Measurements from ENCODE around the gene ZBTB39.
A peak's percentile ranks its signal among the peaks of the same experiment; 100 is the strongest.
"Not testable (repeated sequence)": the region's sequence is repeated elsewhere in the genome, so short reads cannot be mapped to it uniquely, and the experiment has no call there.

The ZBTB39 gene

GRCh38 chr12:57018906-57019305, 12.6 kb upstream of the ZBTB39 start:
- no peak for DNase-seq
- Mint-ChIP-seq H3K9me3 (no peaks in the 10 kb centered on the region), H3K4me3 (no peak overlapping the region), H3K4me1 (peaks cover 0 to 14% of the 10 kb centered on the region in 2 donors), H3K27me3 (peaks cover 17 to 34% of the 10 kb centered on the region in 2 donors), H3K27ac (no peak overlapping the region), H3K36me3 (no peaks in the 10 kb centered on the region)
- ATAC-seq (replicated peaks) = no peak

GRCh38 chr12:57018353-57018752, 12.0 kb upstream of the ZBTB39 start:
- H3K27me3 Mint-ChIP-seq = peaks cover 20 to 33% of the 10 kb centered on the region in 2 donors
- peaks cover 3 to 19% of the 10 kb centered on the region in 2 donors for H3K4me1 Mint-ChIP-seq
- not testable (repeated sequence) for H3K36me3 Mint-ChIP-seq, H3K4me3 Mint-ChIP-seq, H3K9me3 Mint-ChIP-seq, DNase-seq, H3K27ac Mint-ChIP-seq
- ATAC-seq (replicated peaks) = peak in 1 of 2 donors; percentile 45

GRCh38 chr12:57016348-57016747, 10.0 kb upstream of the ZBTB39 start, which contains the start of gene TAC3:
TAC3 (minus strand) TSS chr12:57016529; CDS start chr12:57015797, 732 bp downstream.
- no peak within 1 kb of the TSS for H3K27ac Mint-ChIP-seq
- DNase-seq (no peak), ATAC-seq (replicated peaks) (no peak)
- no peaks in the 10 kb centered on the region for H3K9me3 Mint-ChIP-seq
- H3K4me1 Mint-ChIP-seq = peaks cover 19 to 39% of the 10 kb centered on the region in 2 donors
- peaks cover 20 to 29% of the 10 kb centered on the region in 2 donors for H3K27me3 Mint-ChIP-seq
- H3K36me3 Mint-ChIP-seq = no peaks in the 10 kb centered on the region
- no peak within 1 kb of the TSS for H3K4me3 Mint-ChIP-seq

- H3K4me1 Mint-ChIP-seq = peaks cover 27 to 45% of the 10 kb centered on the region in 2 donors
- peak overlapping the region in 1 of 2 donors; percentile 2 for H3K4me3 Mint-ChIP-seq
- H3K27me3 Mint-ChIP-seq = peaks cover 20 to 29% of the 10 kb centered on the region in 2 donors
- ATAC-seq (replicated peaks) = peak; percentile 95 to 96
- peak; percentile 40 for DNase-seq
- H3K36me3 Mint-ChIP-seq = no peaks in the 10 kb centered on the region
- peak overlapping the region; percentile 1 for H3K27ac Mint-ChIP-seq
- H3K9me3 Mint-ChIP-seq = no peaks in the 10 kb centered on the region
Measured at GRCh38 chr12:57012600-57013465, 6.5 kb upstream of the ZBTB39 start.

- DNase-seq = peak; percentile 11
- Mint-ChIP-seq H3K4me3 (no peak overlapping the region), H3K36me3 (no peaks in the 10 kb centered on the region), H3K9me3 (no peaks in the 10 kb centered on the region), H3K27ac (no peak overlapping the region), H3K27me3 (peaks cover 20 to 29% of the 10 kb centered on the region in 2 donors), H3K4me1 (peaks cover 33 to 52% of the 10 kb centered on the region in 2 donors)
- peak; percentile 57 to 58 for ATAC-seq (replicated peaks)
Measured at GRCh38 chr12:57011438-57012424, 5.4 kb upstream of the ZBTB39 start.

- no peak for ATAC-seq (replicated peaks)
- Mint-ChIP-seq H3K36me3 (no peaks in the 10 kb centered on the region), H3K27ac (no peak overlapping the region), H3K27me3 (peaks cover 20 to 22% of the 10 kb centered on the region in 2 donors), H3K9me3 (no peaks in the 10 kb centered on the region), H3K4me1 (peaks cover 35 to 56% of the 10 kb centered on the region in 2 donors), H3K4me3 (no peak overlapping the region)
- no peak for DNase-seq
Measured at GRCh38 chr12:57010627-57011247, 4.4 kb upstream of the ZBTB39 start.

- H3K4me3 Mint-ChIP-seq = no peak overlapping the region
- DNase-seq (no peak), ATAC-seq (replicated peaks) (no peak)
- H3K36me3 Mint-ChIP-seq = no peaks in the 10 kb centered on the region
- peaks cover 14 to 16% of the 10 kb centered on the region in 2 donors for H3K27me3 Mint-ChIP-seq
- H3K27ac Mint-ChIP-seq = peak overlapping the region; percentile 33
- peaks cover 40 to 63% of the 10 kb centered on the region in 2 donors for H3K4me1 Mint-ChIP-seq
- H3K9me3 Mint-ChIP-seq = no peaks in the 10 kb centered on the region
Measured at GRCh38 chr12:57009949-57010626, 3.7 kb upstream of the ZBTB39 start.

- Mint-ChIP-seq H3K9me3 (no peaks in the 10 kb centered on the region), H3K27me3 (no peaks in the 10 kb centered on the region), H3K36me3 (peaks cover 9 to 12% of the 10 kb centered on the region in 2 donors), H3K4me1 (peaks cover 44 to 64% of the 10 kb centered on the region in 2 donors), H3K4me3 (no peak overlapping the region), H3K27ac (no peak overlapping the region)
- ATAC-seq (replicated peaks) (no peak), DNase-seq (no peak)
Measured at GRCh38 chr12:57008178-57008577, 1.8 kb upstream of the ZBTB39 start.

- Mint-ChIP-seq H3K27me3 (no peaks in the 10 kb centered on the region), H3K36me3 (peaks cover 19 to 20% of the 10 kb centered on the region in 2 donors), H3K27ac (peak overlapping the region; percentile 84), H3K9me3 (no peaks in the 10 kb centered on the region), H3K4me3 (peak overlapping the region; percentile 75 to 85), H3K4me1 (peaks cover 39 to 56% of the 10 kb centered on the region in 2 donors)
- DNase-seq (no peak), ATAC-seq (replicated peaks) (peak in 1 of 2 donors; percentile 1)
Measured at GRCh38 chr12:57006809-57007475, 596 bp upstream of the ZBTB39 start.

- DNase-seq (no peak), ATAC-seq (replicated peaks) (no peak)
- Mint-ChIP-seq H3K27ac (no peak overlapping the region), H3K27me3 (no peaks in the 10 kb centered on the region), H3K36me3 (peaks cover 23 to 34% of the 10 kb centered on the region in 2 donors), H3K4me3 (no peak overlapping the region), H3K4me1 (peaks cover 43 to 64% of the 10 kb centered on the region in 2 donors), H3K9me3 (no peaks in the 10 kb centered on the region)
Measured at GRCh38 chr12:57004651-57005050, 1.7 kb downstream of the ZBTB39 start.

- Mint-ChIP-seq H3K27me3 (no peaks in the 10 kb centered on the region), H3K9me3 (no peaks in the 10 kb centered on the region), H3K27ac (no peak overlapping the region), H3K36me3 (peaks cover 23 to 41% of the 10 kb centered on the region in 2 donors), H3K4me3 (no peak overlapping the region), H3K4me1 (peaks cover 52 to 70% of the 10 kb centered on the region in 2 donors)
- ATAC-seq (replicated peaks) (no peak), DNase-seq (no peak)
Measured at GRCh38 chr12:57003395-57003794, 3.0 kb downstream of the ZBTB39 start.

GRCh38 chr12:57001448-57001906, 4.9 kb downstream of the ZBTB39 start:
- ATAC-seq (replicated peaks) = peak; percentile 41 to 43
- DNase-seq = peak; percentile 43
- Mint-ChIP-seq H3K27me3 (no peaks in the 10 kb centered on the region), H3K36me3 (peaks cover 23 to 48% of the 10 kb centered on the region in 2 donors), H3K27ac (no peak overlapping the region), H3K9me3 (no peaks in the 10 kb centered on the region), H3K4me3 (no peak overlapping the region), H3K4me1 (peaks cover 47 to 59% of the 10 kb centered on the region in 2 donors)

GRCh38 chr12:57000393-57000792, 6.0 kb downstream of the ZBTB39 start:
- DNase-seq = no peak
- peak overlapping the region; percentile 22 for H3K27ac Mint-ChIP-seq
- H3K4me1 Mint-ChIP-seq = peaks cover 46 to 53% of the 10 kb centered on the region in 2 donors
- H3K36me3 Mint-ChIP-seq = peaks cover 32 to 59% of the 10 kb centered on the region in 2 donors
- no peaks in the 10 kb centered on the region for H3K9me3 Mint-ChIP-seq
- H3K4me3 Mint-ChIP-seq = no peak overlapping the region
- ATAC-seq (replicated peaks) = no peak
- no peaks in the 10 kb centered on the region for H3K27me3 Mint-ChIP-seq

Measured in stimulated activated naive B cell treated with anti-CD40 and anti-IgM and Interleukin-4, amounts not matched to agents 10 μg/mL and 1 μg/mL and 100 μg/mL, for 72 hours (primary cell).